GM20431 (cell line): Measurements from ENCODE around the gene ARHGDIA.

Experiments used
- in situ Hi-C: fragments of 300-500 bp; cut with MseI, MboI; formaldehyde crosslinking; loops from one replicate; pipeline ENCODE4 v1.15.0; 2020; ENCODE audit warnings: low sequenced_read_pairs; ENCODE audit not compliant: unreplicated experiment

ARHGDIA gene

GRCh38 chr17:81831957-81832607 is 39.1 kb downstream of the ARHGDIA start:
- in situ Hi-C loops: no loop called here

- in situ Hi-C loops: no loop called here
Measured at GRCh38 chr17:81831563-81831956, 39.6 kb downstream of the ARHGDIA start.

- in situ Hi-C loops: no loop called here
Measured at GRCh38 chr17:81829858-81830257, 41.3 kb downstream of the ARHGDIA start.

- in situ Hi-C loops: no loop called here
Measured at GRCh38 chr17:81828656-81829055, 42.5 kb downstream of the ARHGDIA start.

- in situ Hi-C loops: no loop called here
Measured at GRCh38 chr17:81825841-81826466, 45.2 kb downstream of the ARHGDIA start.

GRCh38 chr17:81824595-81824994 is 46.5 kb downstream of the ARHGDIA start:
- in situ Hi-C loops: no loop called here

GRCh38 chr17:81823820-81824550 is 47.2 kb downstream of the ARHGDIA start:
- in situ Hi-C loops: no loop called here

- in situ Hi-C loops: no loop called here
Measured at GRCh38 chr17:81822996-81823819, 47.9 kb downstream of the ARHGDIA start.

GRCh38 chr17:81822312-81822637 is 48.9 kb downstream of the ARHGDIA start:
- in situ Hi-C loops: no loop called here

GRCh38 chr17:81821603-81822311 is 49.4 kb downstream of the ARHGDIA start:
- in situ Hi-C loops: no loop called here

GRCh38 chr17:81821147-81821546 is 50.0 kb downstream of the ARHGDIA start:
- in situ Hi-C loops: no loop called here

- in situ Hi-C loops: no loop called here
Measured at GRCh38 chr17:81819708-81820107, 51.4 kb downstream of the ARHGDIA start.

- in situ Hi-C loops: no loop called here
Measured at GRCh38 chr17:81817758-81818147, 53.4 kb downstream of the ARHGDIA start.
